Embryonic facial prominence (tissue), 1 donor: ENCODE results near the gene KIF23.

Experiments
- DNase-seq: peaks from one replicate; pipeline ENCODE4 v3.0.0-alpha.2; 2016; ENCODE audit errors: extremely low spot score

The KIF23 gene

GRCh38 chr15:69394556-69395282 lies 19.4 kb upstream of the KIF23 start:
- DNase-seq, result peak; percentile 50

- DNase-seq, result no peak
Observed at GRCh38 chr15:69395460-69395859, 18.7 kb upstream of the KIF23 start.

DNA sequence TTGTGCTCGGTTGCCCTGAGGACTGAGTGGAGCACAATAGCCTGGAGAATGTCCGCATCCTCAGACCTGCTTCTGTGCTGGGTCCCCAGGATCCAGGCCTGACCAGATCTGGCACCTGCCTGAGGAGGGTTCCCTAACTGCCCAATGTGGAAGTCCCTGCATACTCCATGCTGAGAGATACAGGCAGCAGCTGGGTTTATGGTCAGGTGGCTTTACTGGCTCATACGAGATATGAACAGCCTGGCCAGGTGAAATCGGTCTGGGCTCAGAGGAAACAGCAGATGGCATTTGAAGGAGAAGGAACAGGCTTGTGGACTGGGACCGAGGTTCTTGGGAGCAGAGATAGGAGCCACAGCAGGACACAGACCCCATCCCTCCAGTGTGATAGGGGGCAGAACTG lies 18.2 kb upstream of the KIF23 start:
- DNase-seq, result no peak

DNA sequence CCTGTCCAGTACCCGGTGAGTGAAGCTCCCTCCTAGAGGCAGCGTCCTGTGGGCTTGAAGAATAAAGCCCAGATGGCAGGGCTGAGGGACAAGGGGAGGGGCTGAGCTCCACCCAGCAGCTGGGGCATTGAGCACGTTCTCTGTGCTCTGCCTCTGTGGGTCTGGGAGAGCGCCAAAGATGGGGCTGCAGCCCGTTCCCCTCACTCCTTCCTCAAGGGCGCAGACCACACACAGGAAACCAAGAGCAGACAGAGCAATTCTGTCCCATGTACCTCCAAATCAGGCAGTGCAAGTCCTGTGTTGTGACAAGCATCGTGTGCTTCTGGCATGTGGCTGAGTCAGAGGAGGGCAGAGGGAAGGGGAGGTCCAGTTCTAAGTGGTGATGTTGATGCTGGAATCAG lies 15.7 kb upstream of the KIF23 start:
- DNase-seq, result no peak

- no peak for DNase-seq
Observed at GRCh38 chr15:69400850-69401249, 13.3 kb upstream of the KIF23 start.

- DNase-seq, result no peak
Observed at GRCh38 chr15:69402816-69403215, 11.3 kb upstream of the KIF23 start.

- no peak for DNase-seq
Observed at GRCh38 chr15:69403594-69403993, 10.6 kb upstream of the KIF23 start.

DNA sequence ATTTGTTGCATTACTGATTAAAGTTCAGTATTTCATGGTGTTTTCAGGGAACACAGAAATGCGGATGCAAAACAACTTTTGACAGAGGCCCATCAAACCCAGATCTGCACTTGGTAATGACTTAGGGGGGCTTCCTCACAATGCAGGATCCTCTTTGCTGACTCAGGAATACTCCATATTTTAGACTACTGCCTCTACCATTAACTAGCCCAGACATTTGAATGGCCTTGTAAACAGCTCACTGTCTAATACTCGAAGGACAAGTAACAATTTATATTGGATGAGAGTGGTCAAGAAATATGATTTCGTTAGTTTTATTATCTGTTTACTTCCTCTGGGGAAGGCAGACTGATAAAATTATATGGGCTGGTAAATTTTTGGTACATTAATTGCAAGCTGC lies 9.0 kb upstream of the KIF23 start:
- DNase-seq, result no peak

GRCh38 chr15:69407719-69408400 lies 6.3 kb upstream of the KIF23 start:
- DNase-seq, result no peak

GRCh38 chr15:69408841-69409240 lies 5.3 kb upstream of the KIF23 start:
- no peak for DNase-seq

DNA sequence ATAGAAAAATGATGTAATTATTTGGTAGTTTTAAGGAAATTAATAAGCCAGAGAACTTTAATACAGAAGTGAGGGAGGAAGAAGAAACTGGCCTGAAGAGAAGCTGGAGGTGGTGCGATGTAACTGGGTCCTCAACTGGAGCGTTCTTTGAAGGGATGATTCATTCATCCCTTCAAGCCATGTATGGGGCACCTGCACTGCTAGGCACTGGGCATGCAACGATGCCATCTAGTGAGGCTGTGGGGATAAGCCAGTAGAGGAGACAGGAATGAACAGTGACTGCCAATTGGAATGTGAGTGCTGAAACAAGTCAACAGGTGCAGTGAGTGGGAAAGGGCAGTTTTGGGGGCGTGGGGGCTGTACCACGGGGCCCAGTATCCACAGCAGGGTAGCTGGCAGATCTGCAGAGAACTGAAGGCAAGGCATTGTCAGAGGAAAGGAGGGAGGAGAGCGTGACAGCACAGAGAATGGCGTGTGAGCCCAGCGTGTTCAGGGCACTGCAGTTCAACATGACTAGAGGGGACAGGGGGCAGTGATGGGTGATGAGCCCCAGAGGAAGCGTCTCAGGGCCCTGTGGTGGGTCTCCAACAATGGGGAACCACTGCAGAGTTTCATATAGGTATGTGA lies 3.8 kb upstream of the KIF23 start:
- DNase-seq, result no peak

DNA sequence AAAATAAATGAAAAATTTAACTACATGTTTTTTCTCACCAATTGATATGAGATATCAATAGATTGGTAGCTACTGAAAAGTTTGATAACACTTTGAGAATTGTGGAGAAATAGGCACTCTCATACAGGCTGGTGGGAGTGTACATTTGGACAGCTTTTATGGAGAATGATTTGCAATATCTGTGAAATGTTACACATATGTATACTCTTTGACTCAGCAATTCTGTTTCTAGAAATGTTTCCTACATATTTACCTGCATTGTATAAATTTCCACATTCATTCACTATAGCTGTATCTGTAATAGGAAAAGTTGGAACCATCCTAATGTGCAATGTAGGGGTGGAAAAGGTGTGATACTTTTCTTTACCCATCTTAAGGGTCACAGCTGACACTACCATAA lies 1.9 kb upstream of the KIF23 start:
- DNase-seq, result no peak

DNA sequence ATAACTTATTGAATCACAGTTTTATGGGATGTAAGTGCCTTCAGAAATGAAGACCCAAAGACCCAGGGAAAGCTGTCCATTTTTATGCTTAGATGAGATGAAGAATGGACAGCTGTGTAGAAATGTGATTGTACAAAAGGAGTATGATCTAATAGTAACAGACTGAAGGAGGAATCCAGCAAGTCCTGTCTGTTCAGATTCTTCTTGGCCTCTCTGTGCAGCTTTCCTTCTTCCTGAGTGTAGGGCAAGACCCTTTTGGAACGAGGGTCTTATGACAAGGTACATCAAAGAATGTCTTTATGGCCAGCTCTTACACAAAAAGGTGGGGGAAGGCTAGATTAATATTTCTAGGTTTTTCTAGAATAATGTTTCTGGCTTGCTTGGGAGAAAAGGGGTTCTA lies 1.4 kb upstream of the KIF23 start:
- DNase-seq, result no peak

GRCh38 chr15:69414701-69415167 lies 585 bp downstream of the KIF23 start:
- peak; percentile 21 for DNase-seq

- DNase-seq, result no peak
Observed at GRCh38 chr15:69415381-69415780, 1.2 kb downstream of the KIF23 start.

- no peak for DNase-seq
Observed at GRCh38 chr15:69417581-69417980, 3.4 kb downstream of the KIF23 start.

- DNase-seq, result no peak
Observed at GRCh38 chr15:69421498-69421897, 7.3 kb downstream of the KIF23 start.

- no peak for DNase-seq
Observed at GRCh38 chr15:69422336-69422895, 8.3 kb downstream of the KIF23 start.

DNA sequence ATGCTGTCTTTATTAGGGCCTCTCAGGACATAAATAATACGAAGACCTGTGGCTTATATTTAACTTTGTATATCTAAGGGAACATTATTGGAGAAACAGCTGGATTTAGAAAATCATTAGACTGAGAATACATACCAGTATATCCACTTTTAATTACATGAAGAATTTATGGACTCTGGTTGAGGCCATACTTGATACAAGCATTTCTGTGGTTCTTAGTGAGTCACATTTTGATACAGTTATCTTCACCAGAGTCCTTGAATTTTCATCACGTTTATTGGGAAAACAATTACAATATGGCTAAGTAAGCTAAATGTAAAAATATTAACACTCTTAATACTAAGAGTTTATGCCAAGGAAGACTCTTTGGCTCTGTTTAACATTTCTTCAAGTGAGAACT lies 9.9 kb downstream of the KIF23 start:
- DNase-seq, result no peak

DNA sequence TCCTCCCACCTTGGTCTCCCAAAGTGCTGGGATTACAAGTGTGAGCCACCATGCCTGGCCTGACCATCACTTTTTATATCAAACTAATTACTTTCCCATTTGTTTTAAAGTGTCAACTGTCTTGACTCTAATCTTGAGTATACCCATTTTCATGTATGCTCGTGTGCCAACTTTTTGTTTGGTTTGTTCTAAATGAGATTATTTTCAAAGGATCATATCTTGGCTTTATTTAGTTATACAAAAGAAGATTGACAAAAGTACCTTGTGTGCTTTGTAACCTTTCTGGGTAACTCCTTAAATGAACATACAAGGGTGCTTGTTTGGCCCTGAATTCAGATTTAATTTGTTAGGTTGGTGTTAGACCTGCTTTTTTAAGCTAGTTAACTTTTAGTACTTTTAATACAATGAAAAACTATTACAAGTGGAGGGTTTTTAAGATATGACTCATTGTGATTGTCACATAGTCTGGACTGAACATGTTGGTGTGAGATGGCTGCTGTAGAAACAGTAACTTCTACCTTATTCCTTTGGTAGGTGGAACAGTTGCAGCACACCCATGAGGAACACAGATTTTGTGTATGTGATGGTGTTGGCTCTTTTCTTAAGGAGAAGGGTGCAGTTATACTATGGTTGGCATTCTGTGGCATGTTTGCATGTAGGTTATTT lies 10.7 kb downstream of the KIF23 start:
- DNase-seq, result no peak

GRCh38 chr15:69433831-69434230 lies 19.7 kb downstream of the KIF23 start:
- no peak for DNase-seq

DNA sequence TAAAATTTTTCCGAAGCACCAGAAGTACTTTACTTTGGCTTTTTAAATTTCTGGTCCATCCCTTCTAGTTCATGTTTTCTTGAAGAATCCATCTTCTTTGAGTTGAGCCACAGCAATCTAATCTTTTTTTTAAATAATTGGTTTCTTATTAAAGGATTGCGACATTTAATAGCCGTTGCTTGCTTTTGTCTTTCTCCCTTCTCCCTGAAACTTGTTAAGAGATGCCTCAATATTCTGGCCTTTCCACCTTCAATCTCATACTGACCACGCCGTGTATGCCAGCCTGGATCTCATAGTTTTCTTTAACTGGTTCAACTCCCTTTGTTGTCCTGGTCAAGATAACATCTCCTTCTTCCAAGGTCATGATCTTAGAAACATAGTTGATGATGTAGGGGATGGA lies 20.1 kb downstream of the KIF23 start:
- DNase-seq, result no peak
